Measurements from ENCODE around the gene PTBP3.

- TF ChIP-seq CTCF (IDR thresholded peaks at IDR 0.05), result no peak
- TF ChIP-seq GABPB1 (CRISPR knock-in tag; IDR thresholded peaks at IDR 0.05), result no peak
- no peak for TF ChIP-seq E2F1 (CRISPR knock-in tag; IDR thresholded peaks at IDR 0.05)
- TF ChIP-seq USF2 (CRISPR knock-in tag; IDR thresholded peaks at IDR 0.05), result peak; percentile 41; the same call in 1 of the 2 replicates
- TF ChIP-seq SP1 (CRISPR knock-in tag; conservative IDR thresholded peaks at IDR 0.05), result no peak
- no peak for TF ChIP-seq SMAD3 (CRISPR knock-in tag; IDR thresholded peaks at IDR 0.05; ENCODE audit: borderline replicate concordance)
- no peak for TF ChIP-seq KAT7 (CRISPR knock-in tag; IDR thresholded peaks at IDR 0.05; ENCODE audit: borderline replicate concordance)
Observed at GRCh38 chr9:112299514-112299913, 33.9 kb downstream of the PTBP3 start.
